Measurements from ENCODE around the gene ZNF177. TPM values are rescaled to one million over a fixed set of nuclear protein-coding genes. Genes with fewer than 3 reads are reported as not detected.
"Not testable (repeated sequence)": the region's sequence is repeated elsewhere in the genome, so short reads cannot be mapped to it uniquely, and the experiment has no call there.

ZNF177 gene
- 1 to 10 TPM; 1.9 to 4.2 TPM for total RNA-seq

DNA sequence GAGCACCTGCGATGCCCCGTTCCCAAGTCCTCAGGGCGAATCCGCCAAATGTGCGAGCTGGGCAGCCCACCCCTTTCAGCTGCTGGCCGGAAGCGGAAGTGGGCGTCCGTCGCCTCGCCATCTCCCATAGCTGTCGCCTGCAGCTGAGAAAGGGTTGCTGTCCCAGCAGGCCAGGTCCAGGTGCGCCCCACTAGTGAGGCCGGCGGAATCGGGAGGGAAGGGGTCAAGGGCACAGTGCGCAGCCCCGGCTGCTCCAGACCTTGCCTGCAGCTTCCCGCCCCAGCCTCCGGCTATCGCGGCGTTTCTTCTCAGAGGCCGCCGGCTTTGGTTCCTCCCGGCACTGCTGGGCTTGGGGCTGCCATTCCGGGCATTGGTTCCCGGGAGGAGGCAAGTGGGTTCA is at the start of gene ZNF177:
Gene ZNF177, plus strand, starts transcription at position 109 of the 400 bp plus-strand sequence. CDS start 15,299 bp downstream, outside the sequence.
- no peak for ATAC-seq (ENCODE audit: insufficient number of reproducible peaks, low FRiP score, low read depth)
- TF ChIP-seq, protein P1, sequence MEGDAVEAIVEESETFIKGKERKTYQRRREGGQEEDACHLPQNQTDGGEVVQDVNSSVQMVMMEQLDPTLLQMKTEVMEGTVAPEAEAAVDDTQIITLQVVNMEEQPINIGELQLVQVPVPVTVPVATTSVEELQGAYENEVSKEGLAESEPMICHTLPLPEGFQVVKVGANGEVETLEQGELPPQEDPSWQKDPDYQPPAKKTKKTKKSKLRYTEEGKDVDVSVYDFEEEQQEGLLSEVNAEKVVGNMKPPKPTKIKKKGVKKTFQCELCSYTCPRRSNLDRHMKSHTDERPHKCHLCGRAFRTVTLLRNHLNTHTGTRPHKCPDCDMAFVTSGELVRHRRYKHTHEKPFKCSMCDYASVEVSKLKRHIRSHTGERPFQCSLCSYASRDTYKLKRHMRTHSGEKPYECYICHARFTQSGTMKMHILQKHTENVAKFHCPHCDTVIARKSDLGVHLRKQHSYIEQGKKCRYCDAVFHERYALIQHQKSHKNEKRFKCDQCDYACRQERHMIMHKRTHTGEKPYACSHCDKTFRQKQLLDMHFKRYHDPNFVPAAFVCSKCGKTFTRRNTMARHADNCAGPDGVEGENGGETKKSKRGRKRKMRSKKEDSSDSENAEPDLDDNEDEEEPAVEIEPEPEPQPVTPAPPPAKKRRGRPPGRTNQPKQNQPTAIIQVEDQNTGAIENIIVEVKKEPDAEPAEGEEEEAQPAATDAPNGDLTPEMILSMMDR (IDR thresholded peaks at IDR 0.05), result no peak
- H3K36me3 ChIP-seq, result peaks cover 20% of the 10 kb centered on the region
- H3K4me1 ChIP-seq (ENCODE audit: control insufficient read depth in 1 of 2, low read depth in 2 of 2), result no peaks in the 10 kb centered on the region
- H3K27me3 ChIP-seq (replicated peaks; ENCODE audit: insufficient read depth), result no peaks in the 10 kb centered on the region
- peaks cover 96% of the 10 kb centered on the region for H3K9me3 ChIP-seq
- no peak within 1 kb of the TSS for H3K4me3 ChIP-seq
- H3K27ac ChIP-seq, result no peak within 1 kb of the TSS
- no peak for DNase-seq (ENCODE audit: low spot score)

DNA sequence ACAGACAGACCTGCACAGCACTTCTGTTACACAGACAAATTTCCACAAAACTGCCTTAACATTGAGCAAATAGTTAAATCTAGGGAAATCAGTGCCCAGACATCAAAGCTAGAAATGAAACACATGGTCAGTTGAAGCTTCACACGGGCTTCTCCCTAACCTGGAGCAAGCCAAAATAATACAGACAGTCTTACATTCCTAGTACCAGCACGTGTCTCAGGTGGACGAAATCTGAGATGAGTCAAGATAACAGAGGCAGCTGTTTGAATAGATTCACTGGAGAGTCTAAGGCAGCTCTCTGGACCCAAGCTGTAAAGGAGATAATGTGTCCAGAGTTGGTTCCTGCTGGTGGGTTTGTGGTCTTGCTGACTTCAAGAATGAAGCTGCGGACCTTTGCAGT is 49.1 kb upstream of the ZNF177 start:
- Histone ChIP-seq H3K9me3 (no peaks in the 10 kb centered on the region), H3K27me3 (replicated peaks; ENCODE audit: insufficient read depth) (no peaks in the 10 kb centered on the region), H3K4me3 (no peak overlapping the region), H3K4me1 (ENCODE audit: control insufficient read depth in 1 of 2, low read depth in 2 of 2) (peaks cover 1 to 2% of the 10 kb centered on the region in 2 donors), H3K36me3 (no peaks in the 10 kb centered on the region), H3K27ac (no peak overlapping the region)
- DNase-seq (ENCODE audit: low spot score), result no peak
- TF ChIP-seq, protein P1 (IDR thresholded peaks at IDR 0.05), result no peak
- no peak for ATAC-seq (ENCODE audit: insufficient number of reproducible peaks, low FRiP score, low read depth)

DNA sequence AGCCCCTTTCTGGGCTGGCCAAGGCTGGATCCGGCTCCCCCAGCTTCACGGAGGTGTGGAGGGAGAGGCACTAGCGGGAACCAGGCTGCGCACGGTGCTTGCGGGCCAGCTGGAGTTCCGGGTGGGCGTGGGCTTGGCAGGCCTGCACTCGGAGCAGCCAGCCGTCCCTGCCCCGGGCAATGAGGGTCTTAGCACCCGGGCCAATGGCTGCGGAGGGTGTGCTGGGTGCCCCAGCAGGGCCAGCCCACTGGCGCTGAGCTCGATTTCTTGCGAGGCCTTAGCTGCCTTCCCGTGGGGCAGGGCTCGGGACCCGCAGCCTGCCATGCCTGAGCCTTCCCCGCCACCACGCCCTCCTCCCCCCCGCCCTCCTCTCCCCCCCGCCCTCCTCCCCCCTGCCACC is 41.5 kb upstream of the ZNF177 start:
- H3K9me3 ChIP-seq, result no peaks in the 10 kb centered on the region
- peaks cover 4 to 9% of the 10 kb centered on the region in 2 donors for H3K4me1 ChIP-seq (ENCODE audit: control insufficient read depth in 1 of 2, low read depth in 2 of 2)
- H3K4me3 ChIP-seq, result no peak overlapping the region
- no peak overlapping the region for H3K27ac ChIP-seq
- H3K27me3 ChIP-seq (replicated peaks; ENCODE audit: insufficient read depth), result no peaks in the 10 kb centered on the region
- no peak for DNase-seq (ENCODE audit: low spot score)
- no peaks in the 10 kb centered on the region for H3K36me3 ChIP-seq
- ATAC-seq (ENCODE audit: insufficient number of reproducible peaks, low FRiP score, low read depth), result no peak
- TF ChIP-seq, protein P1 (IDR thresholded peaks at IDR 0.05), result no peak

DNA sequence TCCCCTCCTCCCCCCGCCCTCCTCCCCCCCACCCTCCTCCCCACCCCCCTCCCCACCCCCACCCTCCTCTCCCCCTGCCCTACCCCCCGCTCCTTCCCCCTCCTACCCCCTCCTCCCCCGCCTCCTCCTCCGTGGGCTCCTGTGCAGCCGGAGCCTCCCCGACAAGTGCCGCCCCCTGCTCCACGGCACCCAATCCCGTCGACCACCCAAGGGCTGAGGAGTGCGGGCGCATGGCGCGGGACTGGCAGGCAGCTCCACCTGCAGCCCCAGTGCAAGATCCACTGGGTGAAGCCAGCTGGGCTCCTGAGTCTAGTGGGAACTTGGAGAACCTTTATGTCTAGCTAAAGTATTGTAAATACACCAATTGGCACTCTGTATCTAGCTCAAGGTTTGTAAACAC is 41.1 kb upstream of the ZNF177 start:
- not testable (repeated sequence) for H3K27ac ChIP-seq; H3K4me1 ChIP-seq (ENCODE audit: control insufficient read depth in 1 of 2, low read depth in 2 of 2); H3K27me3 ChIP-seq (replicated peaks; ENCODE audit: insufficient read depth); H3K9me3 ChIP-seq; H3K36me3 ChIP-seq; H3K4me3 ChIP-seq; DNase-seq (ENCODE audit: low spot score); ATAC-seq (ENCODE audit: insufficient number of reproducible peaks, low FRiP score, low read depth)

DNA sequence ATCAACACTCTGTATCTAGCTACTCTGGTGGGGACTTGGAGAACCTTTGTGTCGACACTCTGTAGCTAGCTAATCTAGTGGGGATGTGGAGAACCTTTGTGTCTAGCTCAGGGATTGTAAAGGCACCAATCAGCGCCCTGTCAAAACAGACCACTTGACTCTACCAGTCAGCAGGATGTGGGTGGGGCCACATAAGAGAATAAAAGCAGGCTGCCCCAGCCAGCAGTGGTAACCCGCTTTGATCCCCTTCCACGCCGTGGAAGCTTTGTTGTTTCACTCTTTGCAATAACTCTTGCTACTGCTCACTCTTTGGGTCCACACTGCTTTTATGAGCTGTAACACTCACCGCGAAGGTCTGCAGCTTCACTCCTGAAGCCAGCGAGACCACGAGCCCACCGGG is 40.6 kb upstream of the ZNF177 start:
- H3K9me3 ChIP-seq; ATAC-seq (ENCODE audit: insufficient number of reproducible peaks, low FRiP score, low read depth); H3K4me3 ChIP-seq; H3K36me3 ChIP-seq; H3K4me1 ChIP-seq (ENCODE audit: control insufficient read depth in 1 of 2, low read depth in 2 of 2); H3K27ac ChIP-seq; DNase-seq (ENCODE audit: low spot score); H3K27me3 ChIP-seq (replicated peaks; ENCODE audit: insufficient read depth): not testable (repeated sequence)

DNA sequence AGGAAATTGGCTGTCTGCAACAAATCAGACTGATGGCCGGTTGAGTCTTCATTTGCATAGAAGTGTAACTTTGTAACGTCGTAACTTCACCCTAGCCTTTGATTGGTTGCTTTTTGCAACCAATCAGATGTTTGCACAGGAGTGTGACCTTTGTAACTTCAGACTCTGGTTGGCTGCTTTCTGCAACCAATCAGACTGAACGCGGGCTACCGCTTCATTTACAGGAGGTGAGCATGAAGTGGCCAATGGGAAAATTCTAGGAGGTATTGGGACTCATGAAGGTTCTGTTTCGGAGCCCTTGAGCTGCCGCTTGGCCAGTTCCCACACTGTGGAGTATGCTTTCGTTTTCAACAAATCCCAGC is 39.3 kb upstream of the ZNF177 start:
- H3K4me1 ChIP-seq (ENCODE audit: control insufficient read depth in 1 of 2, low read depth in 2 of 2), result peaks cover 4 to 9% of the 10 kb centered on the region in 2 donors
- H3K9me3 ChIP-seq, result peaks cover 13% of the 10 kb centered on the region
- ATAC-seq (ENCODE audit: insufficient number of reproducible peaks, low FRiP score, low read depth) (peak; percentile 77), DNase-seq (ENCODE audit: low spot score) (peak; percentile 14)
- H3K36me3 ChIP-seq, result peaks cover 3% of the 10 kb centered on the region
- H3K27ac ChIP-seq, result peak overlapping the region; percentile 88 to 92
- peak overlapping the region; percentile 94 for H3K4me3 ChIP-seq
- no peaks in the 10 kb centered on the region for H3K27me3 ChIP-seq (replicated peaks; ENCODE audit: insufficient read depth)
- TF ChIP-seq, protein P1 (IDR thresholded peaks at IDR 0.05), result no peak
